ENCODE results near the gene SUPT20HL2. TPM values are rescaled to one million over a fixed set of nuclear protein-coding genes. Genes with fewer than 3 reads are reported as not detected.

Gene SUPT20HL2
- total and polyA plus RNA-seq, 2 of the 8 experiments (the other 6 are each of a cell fraction or from before 2014, with no cell fraction given) = not detected

- FAIRE-seq = no peak
- Histone ChIP-seq H3K9ac (replicated peaks in 1 of 4; ENCODE audit: extremely low read depth in 1 of 4, low read depth in 3 of 4, low read length in 3 of 4) (no peak overlapping the region), H2BK12ac (ENCODE audit: low read depth, low read length) (no peak overlapping the region), H4K8ac (ENCODE audit: extremely low read depth, insufficient read depth, low read length) (no peak overlapping the region), H3K56ac (replicated peaks; ENCODE audit: insufficient read length, low read depth, low read length) (no peak overlapping the region), H3K36me3 (ENCODE audit: control insufficient read depth in 2 of 4, insufficient read depth in 4 of 4, low read length in 3 of 4) (no peaks in the 10 kb centered on the region), H2AFZ (ENCODE audit: low read length) (no peak overlapping the region), H3K14ac (ENCODE audit: insufficient read length) (no peak overlapping the region), H2BK120ac (replicated peaks; ENCODE audit: low read depth, low read length) (no peak overlapping the region), H3K4me3 (ENCODE audit: extremely low read depth in 1 of 4, insufficient read depth in 2 of 4, low read depth in 3 of 4, low read length in 4 of 4) (no peak overlapping the region), H3K23ac (ENCODE audit: insufficient read length) (no peak overlapping the region), H3K4me1 (replicated peaks in 1 of 4; ENCODE audit: control insufficient read depth in 3 of 4, insufficient read depth in 4 of 4, low read length in 3 of 4) (no peaks in the 10 kb centered on the region), H2BK20ac (ENCODE audit: low read length) (no peak overlapping the region), H3K79me2 (ENCODE audit: control insufficient read depth in 1 of 2, insufficient read depth in 2 of 2, low read length in 2 of 2) (no peaks in the 10 kb centered on the region), H3K79me1 (ENCODE audit: low read depth, low read length) (no peaks in the 10 kb centered on the region), H4K20me1 (replicated peaks in 1 of 2; ENCODE audit: control insufficient read depth in 1 of 2, insufficient read depth in 2 of 2, low read length in 2 of 2) (no peaks in the 10 kb centered on the region), H2BK5ac (ENCODE audit: low read depth, low read length) (no peak overlapping the region), H3K9me3 (ENCODE audit: insufficient read depth in 2 of 2, low read depth in 1 of 2, low read length in 1 of 2) (no peaks in the 10 kb centered on the region), H3K27ac (ENCODE audit: low read depth, low read length) (no peak overlapping the region), H3K23me2 (ENCODE audit: low read depth, low read length) (no peaks in the 10 kb centered on the region), H4K91ac (replicated peaks; ENCODE audit: insufficient read length, low read length) (no peak overlapping the region), H4K5ac (ENCODE audit: insufficient read length, low read depth, low read length) (no peak overlapping the region), H2AK5ac (ENCODE audit: low read depth, low read length) (no peak overlapping the region), H3K4me2 (ENCODE audit: insufficient read depth in 1 of 2, low read depth in 2 of 2, low read length in 2 of 2) (no peak overlapping the region), H3K18ac (ENCODE audit: extremely low read depth, low read length) (no peak overlapping the region), H3K27me3 (replicated peaks in 1 of 4; ENCODE audit: control insufficient read depth in 3 of 4, extremely low read depth in 1 of 4, insufficient read depth in 3 of 4, low read length in 3 of 4) (no peaks in the 10 kb centered on the region), H2BK15ac (ENCODE audit: low read length) (no peak overlapping the region), H3K4ac (replicated peaks; ENCODE audit: insufficient read length, low read depth, low read length) (no peak overlapping the region)
- ChIA-PET POLR2A (ENCODE audit: partially characterized antibody) (no interaction called here), CTCF (ENCODE audit: partially characterized antibody) (interaction anchor here (0.5 to 0.8 kb wide), 2 partner anchors 18 to 41 kb away, joined by 3 read pairs; no protein-coding TSS in a partner anchor)
- 89% methylated on average over 5 of the region's 5 CpGs; no CpG with 5 or more reads in 1 of the 2 experiments for WGBS, 2 experiments (ENCODE audit: extremely low coverage in 1 of 2, insufficient coverage in 1 of 2, insufficient read length in 1 of 2, insufficient replicate concordance in 2 of 2, low coverage in 1 of 2, low lambda C conversion rate in 2 of 2, missing lambda C conversion rate in 1 of 2)
- no peak for DNase-seq (ENCODE audit: low read depth in 1 of 2, low spot score in 2 of 2)
- TF ChIP-seq BRCA1 (IDR thresholded peaks at IDR 0.05; ENCODE audit: low read depth, low read length) (no peak), NANOG (IDR thresholded peaks at IDR 0.05; ENCODE audit: insufficient read depth, low read depth, low read length, poor library complexity, severe bottlenecking) (no peak), RFX5 (IDR thresholded peaks at IDR 0.05; ENCODE audit: borderline replicate concordance, low read depth, low read length) (no peak), TAF1 (IDR thresholded peaks at IDR 0.05; ENCODE audit: low read depth, low read length) (no peak), EP300 (IDR thresholded peaks at IDR 0.05; ENCODE audit: borderline replicate concordance in 1 of 2, low read depth in 2 of 2, low read length in 2 of 2) (no peak), POU5F1 (IDR thresholded peaks at IDR 0.05; ENCODE audit: low read depth, low read length) (no peak), RXRA (IDR thresholded peaks at IDR 0.05; ENCODE audit: insufficient read depth, low read depth, low read length) (no peak), JUN (IDR thresholded peaks at IDR 0.05; ENCODE audit: low read depth, low read length) (no peak), ZNF274 (IDR thresholded peaks at IDR 0.05; ENCODE audit: borderline replicate concordance, extremely low read depth, low read length) (no peak)
- TF ChIP-seq, protein P1, sequence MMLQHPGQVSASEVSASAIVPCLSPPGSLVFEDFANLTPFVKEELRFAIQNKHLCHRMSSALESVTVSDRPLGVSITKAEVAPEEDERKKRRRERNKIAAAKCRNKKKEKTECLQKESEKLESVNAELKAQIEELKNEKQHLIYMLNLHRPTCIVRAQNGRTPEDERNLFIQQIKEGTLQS (IDR thresholded peaks at IDR 0.05; ENCODE audit: insufficient read depth, low read depth, low read length) = no peak
- TF ChIP-seq, protein P2, sequence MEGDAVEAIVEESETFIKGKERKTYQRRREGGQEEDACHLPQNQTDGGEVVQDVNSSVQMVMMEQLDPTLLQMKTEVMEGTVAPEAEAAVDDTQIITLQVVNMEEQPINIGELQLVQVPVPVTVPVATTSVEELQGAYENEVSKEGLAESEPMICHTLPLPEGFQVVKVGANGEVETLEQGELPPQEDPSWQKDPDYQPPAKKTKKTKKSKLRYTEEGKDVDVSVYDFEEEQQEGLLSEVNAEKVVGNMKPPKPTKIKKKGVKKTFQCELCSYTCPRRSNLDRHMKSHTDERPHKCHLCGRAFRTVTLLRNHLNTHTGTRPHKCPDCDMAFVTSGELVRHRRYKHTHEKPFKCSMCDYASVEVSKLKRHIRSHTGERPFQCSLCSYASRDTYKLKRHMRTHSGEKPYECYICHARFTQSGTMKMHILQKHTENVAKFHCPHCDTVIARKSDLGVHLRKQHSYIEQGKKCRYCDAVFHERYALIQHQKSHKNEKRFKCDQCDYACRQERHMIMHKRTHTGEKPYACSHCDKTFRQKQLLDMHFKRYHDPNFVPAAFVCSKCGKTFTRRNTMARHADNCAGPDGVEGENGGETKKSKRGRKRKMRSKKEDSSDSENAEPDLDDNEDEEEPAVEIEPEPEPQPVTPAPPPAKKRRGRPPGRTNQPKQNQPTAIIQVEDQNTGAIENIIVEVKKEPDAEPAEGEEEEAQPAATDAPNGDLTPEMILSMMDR (IDR thresholded peaks at IDR 0.05; ENCODE audit: control extremely low read depth in 1 of 3, insufficient read depth in 1 of 3, low read depth in 1 of 3, low read length in 3 of 3) = no peak
Measured at GRCh38 chrX:24277405-24277804, 36.5 kb downstream of the SUPT20HL2 start.
